Measurements from ENCODE around the gene MAD1L1. TPM values are rescaled to one million over a fixed set of nuclear protein-coding genes. Genes with fewer than 3 reads are reported as not detected.

The MAD1L1 gene
- total RNA-seq, 1 donor from 2014 or later = 32.3 TPM

GRCh38 chr7:1979591-1980560 lies 252.9 kb downstream of the MAD1L1 start:
- Histone ChIP-seq H3K36me3 (ENCODE audit: insufficient read depth, low read length) (no peaks in the 10 kb centered on the region), H3K4me1 (ENCODE audit: insufficient read depth, low read length) (no peaks in the 10 kb centered on the region), H3K4me3 (ENCODE audit: insufficient read depth, low read depth, low read length) (no peak overlapping the region), H3K79me2 (ENCODE audit: insufficient read depth, low read length) (no peaks in the 10 kb centered on the region), H3K27me3 (ENCODE audit: insufficient read depth, low read length) (no peaks in the 10 kb centered on the region), H3K4me2 (ENCODE audit: low read length) (no peak overlapping the region), H3K9me3 (ENCODE audit: insufficient read depth, low read depth, low read length) (peaks cover 3% of the 10 kb centered on the region), H2AFZ (ENCODE audit: low read depth, low read length) (no peak overlapping the region), H3K9ac (ENCODE audit: low read length) (no peak overlapping the region), H3K27ac (ENCODE audit: low read depth, low read length) (no peak overlapping the region), H4K20me1 (ENCODE audit: insufficient read depth, low read length) (no peaks in the 10 kb centered on the region)
- Mint-ChIP-seq H3K9me3 (ENCODE audit: unreplicated experiment) (peaks cover 4% of the 10 kb centered on the region), H3K4me1 (ENCODE audit: low read depth, unreplicated experiment) (peaks cover 3% of the 10 kb centered on the region), H3K27me3 (ENCODE audit: low read depth, unreplicated experiment) (peaks cover 2% of the 10 kb centered on the region), H3K36me3 (ENCODE audit: low read depth, unreplicated experiment) (peaks cover 25% of the 10 kb centered on the region), H3K27ac (ENCODE audit: unreplicated experiment) (no peak overlapping the region), H3K4me3 (ENCODE audit: unreplicated experiment) (no peak overlapping the region)
- FAIRE-seq (no peak), DNase-seq (ENCODE audit: low read depth) (no peak)
- TF ChIP-seq CTCF (IDR thresholded peaks at IDR 0.05; ENCODE audit: insufficient read depth, low read depth, low read length) = no peak
- no peak for TF ChIP-seq EZH2 (IDR thresholded peaks at IDR 0.05; ENCODE audit: insufficient read depth, low read length)

DNA sequence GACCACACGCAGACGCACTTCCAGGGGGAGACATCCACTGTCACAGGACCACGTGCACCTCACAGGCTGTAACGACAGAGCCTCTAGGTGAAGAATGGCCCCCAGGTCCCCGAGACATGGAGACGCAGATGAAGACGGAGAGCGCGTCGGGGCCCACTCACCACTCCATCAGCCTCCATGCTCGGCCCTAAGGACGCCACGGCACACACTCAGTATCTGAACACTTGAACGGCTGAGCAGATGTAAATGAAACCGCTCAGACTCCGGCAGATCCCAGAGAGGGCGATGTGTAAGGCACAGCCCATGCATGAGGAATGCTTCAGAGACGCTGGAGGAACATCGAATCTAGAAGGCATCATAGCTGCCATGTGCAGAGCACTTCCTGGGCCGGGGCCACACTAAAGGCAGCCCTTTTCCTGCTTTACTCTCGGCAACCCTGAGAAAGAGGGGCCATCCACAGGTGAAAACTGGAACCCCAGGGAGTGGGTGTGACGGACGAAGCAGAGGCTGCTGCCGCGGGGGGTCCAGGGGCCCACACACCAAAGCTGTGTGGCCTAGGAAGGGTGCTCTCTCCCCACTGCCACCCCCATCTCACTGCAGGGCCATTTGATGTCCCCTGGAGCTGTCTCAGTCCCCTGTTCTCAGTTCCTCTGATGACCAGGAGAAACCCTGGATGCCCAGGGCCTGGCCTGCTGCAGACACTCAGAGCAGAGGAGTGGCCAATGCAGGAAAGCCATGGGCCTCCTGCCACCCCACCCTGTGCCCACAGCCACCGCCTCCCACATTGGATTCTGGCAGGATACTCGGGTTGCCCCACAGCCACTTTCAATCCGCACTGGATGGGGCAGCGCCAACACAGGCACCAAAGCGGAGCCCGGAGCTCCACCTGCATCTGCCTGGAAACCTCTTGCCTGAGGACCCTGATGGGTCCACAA lies 253.8 kb downstream of the MAD1L1 start:
- no peak overlapping the region for H3K27ac Mint-ChIP-seq (ENCODE audit: unreplicated experiment)
- no peak overlapping the region for H3K27ac ChIP-seq (ENCODE audit: low read depth, low read length)
- FAIRE-seq = no peak
- H3K4me1 Mint-ChIP-seq (ENCODE audit: low read depth, unreplicated experiment) = no peaks in the 10 kb centered on the region
- H3K4me1 ChIP-seq (ENCODE audit: insufficient read depth, low read length) = no peaks in the 10 kb centered on the region
- H3K36me3 ChIP-seq (ENCODE audit: insufficient read depth, low read length) = no peaks in the 10 kb centered on the region
- no peaks in the 10 kb centered on the region for H3K79me2 ChIP-seq (ENCODE audit: insufficient read depth, low read length)
- no peak for TF ChIP-seq CTCF (IDR thresholded peaks at IDR 0.05; ENCODE audit: insufficient read depth, low read depth, low read length)
- no peak for TF ChIP-seq EZH2 (IDR thresholded peaks at IDR 0.05; ENCODE audit: insufficient read depth, low read length)
- no peak for DNase-seq (ENCODE audit: low read depth)
- no peaks in the 10 kb centered on the region for H3K27me3 ChIP-seq (ENCODE audit: insufficient read depth, low read length)
- H2AFZ ChIP-seq (ENCODE audit: low read depth, low read length) = no peak overlapping the region
- H4K20me1 ChIP-seq (ENCODE audit: insufficient read depth, low read length) = no peaks in the 10 kb centered on the region
- H3K4me3 Mint-ChIP-seq (ENCODE audit: unreplicated experiment) = no peak overlapping the region
- no peak overlapping the region for H3K9ac ChIP-seq (ENCODE audit: low read length)
- H3K4me2 ChIP-seq (ENCODE audit: low read length) = no peak overlapping the region
- peaks cover 7% of the 10 kb centered on the region for H3K9me3 Mint-ChIP-seq (ENCODE audit: unreplicated experiment)
- H3K36me3 Mint-ChIP-seq (ENCODE audit: low read depth, unreplicated experiment) = peaks cover 27% of the 10 kb centered on the region
- no peak overlapping the region for H3K4me3 ChIP-seq (ENCODE audit: insufficient read depth, low read depth, low read length)
- H3K27me3 Mint-ChIP-seq (ENCODE audit: low read depth, unreplicated experiment) = peaks cover 6% of the 10 kb centered on the region
- H3K9me3 ChIP-seq (ENCODE audit: insufficient read depth, low read depth, low read length) = peaks cover 3% of the 10 kb centered on the region
